Suppressor macrophage treated with lipopolysaccharide for 1 hour (primary cell): ENCODE data around the gene PYROXD2.
"Not testable (repeated sequence)": the region's sequence is repeated elsewhere in the genome, so short reads cannot be mapped to it uniquely, and the experiment has no call there.

Source experiments
- DNase-seq, 3 donors: peaks; one replicate each; pipeline ENCODE4 v3.0.0-alpha.2; 2020 to 2022

PYROXD2 gene

GRCh38 chr10:98390406-98390805 is 24.6 kb downstream of the PYROXD2 start:
- no peak for DNase-seq

GRCh38 chr10:98389398-98389797 is 25.6 kb downstream of the PYROXD2 start:
- no peak for DNase-seq

GRCh38 chr10:98388101-98388655 is 26.8 kb downstream of the PYROXD2 start:
- no peak for DNase-seq

GRCh38 chr10:98384531-98385133 is 30.4 kb downstream of the PYROXD2 start:
- DNase-seq, result peak in 1 of 3 donors; percentile 17

- DNase-seq, result no peak
These were observed 31.1 kb downstream of the PYROXD2 start for GRCh38 chr10:98383869-98384268.

GRCh38 chr10:98383134-98383667 is 31.8 kb downstream of the PYROXD2 start:
- not testable (repeated sequence) for DNase-seq

GRCh38 chr10:98382691-98383101 is 32.3 kb downstream of the PYROXD2 start:
- DNase-seq, result no peak

GRCh38 chr10:98380493-98381339 is 34.3 kb downstream of the PYROXD2 start:
- DNase-seq, result no peak

GRCh38 chr10:98378722-98379121 is 36.3 kb downstream of the PYROXD2 start:
- peak in 2 of 3 donors; percentile 12 to 36 for DNase-seq

- no peak for DNase-seq
These were observed 37.4 kb downstream of the PYROXD2 start for GRCh38 chr10:98377536-98377935.

GRCh38 chr10:98377001-98377400 is 38.0 kb downstream of the PYROXD2 start:
- no peak for DNase-seq

- DNase-seq, result no peak
These were observed 38.5 kb downstream of the PYROXD2 start for GRCh38 chr10:98376485-98376884.

GRCh38 chr10:98374217-98374985 is 40.6 kb downstream of the PYROXD2 start:
- DNase-seq, result peak; percentile 39 to 76 (median 49)

GRCh38 chr10:98373260-98374040 is 41.5 kb downstream of the PYROXD2 start:
- no peak for DNase-seq

- no peak for DNase-seq
These were observed 43.9 kb downstream of the PYROXD2 start for GRCh38 chr10:98370831-98371820.

- DNase-seq, result no peak
These were observed 45.2 kb downstream of the PYROXD2 start for GRCh38 chr10:98369801-98370200.

- DNase-seq, result no peak
These were observed 46.3 kb downstream of the PYROXD2 start for GRCh38 chr10:98368644-98369043.

- no peak for DNase-seq
These were observed 47.2 kb downstream of the PYROXD2 start for GRCh38 chr10:98367604-98368451.

GRCh38 chr10:98366062-98366530 is 48.9 kb downstream of the PYROXD2 start:
- DNase-seq, result no peak
